GM08714 (cell line): ENCODE results near the gene S100A3.
"Not testable (repeated sequence)": the region's sequence is repeated elsewhere in the genome, so short reads cannot be mapped to it uniquely, and the experiment has no call there.

Experiments
- H3K4me3 ChIP-seq: fragments of 200-500 bp; sonication (Bioruptor generic); 2 replicates; pipeline ENCODE4 v1.5.1; 2014; ENCODE audit warnings: mild to moderate bottlenecking, low read length, inconsistent platforms
- ZNF274 ChIP-seq: IDR thresholded peaks from 2 replicates; pipeline ENCODE4 v1.6.1; 2012; ENCODE audit warnings: mild to moderate bottlenecking, low read depth, low read length

S100A3 gene

GRCh38 chr1:153563483-153563901 is 14.4 kb upstream of the S100A3 start:
- H3K4me3 ChIP-seq, result no peak overlapping the region
- TF ChIP-seq ZNF274, result no peak

GRCh38 chr1:153562021-153562420 is 13.0 kb upstream of the S100A3 start:
- not testable (repeated sequence) for H3K4me3 ChIP-seq

GRCh38 chr1:153561466-153561985 is 12.5 kb upstream of the S100A3 start:
- no peak overlapping the region for H3K4me3 ChIP-seq
- TF ChIP-seq ZNF274, result no peak

GRCh38 chr1:153560771-153561465 is 11.9 kb upstream of the S100A3 start:
- TF ChIP-seq ZNF274, result no peak
- H3K4me3 ChIP-seq, result no peak overlapping the region

GRCh38 chr1:153560241-153560640 is 11.2 kb upstream of the S100A3 start:
- TF ChIP-seq ZNF274, result no peak
- no peak overlapping the region for H3K4me3 ChIP-seq

- no peak overlapping the region for H3K4me3 ChIP-seq
- TF ChIP-seq ZNF274, result no peak
These were observed 8.8 kb upstream of the S100A3 start for GRCh38 chr1:153557877-153558276.

- no peak for TF ChIP-seq ZNF274
- H3K4me3 ChIP-seq, result no peak overlapping the region
These were observed 7.3 kb upstream of the S100A3 start for GRCh38 chr1:153556348-153556747.

GRCh38 chr1:153553830-153554541 is 4.9 kb upstream of the S100A3 start:
- H3K4me3 ChIP-seq, result no peak overlapping the region
- no peak for TF ChIP-seq ZNF274

GRCh38 chr1:153553096-153553495 is 4.0 kb upstream of the S100A3 start:
- H3K4me3 ChIP-seq, result no peak overlapping the region
- TF ChIP-seq ZNF274, result no peak

GRCh38 chr1:153552335-153552734 is 3.3 kb upstream of the S100A3 start:
- no peak overlapping the region for H3K4me3 ChIP-seq
- TF ChIP-seq ZNF274, result no peak

GRCh38 chr1:153550827-153551500 is 1.9 kb upstream of the S100A3 start:
- TF ChIP-seq ZNF274, result no peak
- no peak overlapping the region for H3K4me3 ChIP-seq

GRCh38 chr1:153550398-153550758 is 1.3 kb upstream of the S100A3 start:
- TF ChIP-seq ZNF274, result no peak
- H3K4me3 ChIP-seq, result no peak overlapping the region

GRCh38 chr1:153549741-153550397 is 811 bp upstream of the S100A3 start:
- no peak for TF ChIP-seq ZNF274
- no peak overlapping the region for H3K4me3 ChIP-seq
